K562 (cell line): ENCODE data around the gene FCER2. TPM values are rescaled to one million over a fixed set of nuclear protein-coding genes. Genes with fewer than 3 reads are reported as not detected.

Experiments used
- ATAC-seq: fragments of 200-7000 bp; cut with Tn5 transposase; 3 replicates; pipeline ENCODE4 v1.9.1; 2020; ENCODE audit warnings: moderate library complexity
- BruUV-seq: library from RNA; stranded (reverse); fragments of 400-500 nt; replicated peaks from 2 replicates; lab custom pipeline; 2021; lab: Mats Ljungman, UMichigan
- CTCF ChIA-PET: fragments of 300-600 bp; formaldehyde crosslinking; extraction: SDS; loops from one replicate; lab custom pipeline; 2021; ENCODE audit warnings: low intra/inter-chr PET ratio; lab: Yijun Ruan, JAX
- POLR2A ChIA-PET: fragments of 300-600, 350-650 bp; sonication (Branson Sonifier 250); formaldehyde crosslinking; extraction: SDS; loops from one replicate; lab custom pipeline; 2021; ENCODE audit warnings: antibody characterized with exemption, inconsistent platforms; lab: Yijun Ruan, JAX
- DNase-seq, 4 experiments: peaks; one replicate each; pipeline versions ENCODE4 v3.0.0 to v3.0.0-alpha.2; 2011 to 2018; ENCODE audit warnings: low spot score in 3 of 4, mixed read lengths in 3 of 4; ENCODE audit errors: extremely low read depth in 1 of 4
- FAIRE-seq: peaks from 2 replicates; lab custom pipeline; 2011; peaks lifted over from hg19 to GRCh38; lab: Jason Lieb, UNC
- H2AFZ ChIP-seq: 2 replicates; pipeline ENCODE4 v1.6.0; 2011; ENCODE audit warnings: low read depth, low read length, control low read depth, inconsistent platforms
- H3K27ac ChIP-seq: fragments of 200-600 bp; 3 replicates; pipeline ENCODE4 v1.8.0; 2011; ENCODE audit warnings: low read depth, mild to moderate bottlenecking, control low read depth, inconsistent platforms, low read length, moderate library complexity, mixed read lengths; ENCODE audit errors: extremely low read depth
- H3K27me3 ChIP-seq, 2 experiments: fragments of 300-600 bp in 1 of 2; 2 replicates in 1 of 2; 3 replicates in 1 of 2; pipeline versions ENCODE4 v1.6.0 to v1.8.0; 2011; ENCODE audit warnings: inconsistent platforms in 2 of 2, low read length in 2 of 2, mild to moderate bottlenecking in 1 of 2, mixed read lengths in 1 of 2, moderate library complexity in 1 of 2; ENCODE audit not compliant: control insufficient read depth in 2 of 2, insufficient read depth in 2 of 2
- H3K36me3 ChIP-seq: fragments of 300-600 bp; 3 replicates; pipeline ENCODE4 v1.8.0; 2011; ENCODE audit warnings: mild to moderate bottlenecking, low read length, inconsistent platforms; ENCODE audit not compliant: control insufficient read depth, insufficient read depth
- H3K4me1 ChIP-seq, 2 experiments: fragments of 200-600 bp in 1 of 2; replicated peaks in 1 of 2; 2 replicates in 1 of 2; 3 replicates in 1 of 2; pipeline versions ENCODE4 v1.5.1 to v1.8.0; 2011; ENCODE audit warnings: inconsistent platforms in 2 of 2, low read length in 2 of 2, mild to moderate bottlenecking in 1 of 2, mixed read lengths in 1 of 2, moderate library complexity in 1 of 2; ENCODE audit not compliant: control insufficient read depth in 2 of 2, insufficient read depth in 2 of 2
- H3K4me2 ChIP-seq: 2 replicates; pipeline ENCODE4 v1.6.1; 2011; ENCODE audit warnings: low read length, control low read depth, inconsistent platforms, mixed read lengths; ENCODE audit not compliant: insufficient read depth
- H3K4me3 ChIP-seq: fragments of 200-600 bp; sonication (generic), shearing (Covaris generic); 2 replicates; pipeline ENCODE4 v1.5.1; 2016; ENCODE audit warnings: control low read depth, inconsistent platforms
- H3K79me2 ChIP-seq: fragments of 200-600 bp; 3 replicates; pipeline ENCODE4 v1.8.0; 2011; ENCODE audit warnings: low read length, inconsistent platforms; ENCODE audit not compliant: control insufficient read depth, insufficient read depth
- H3K9ac ChIP-seq, 2 experiments: 2 replicates each; pipeline versions ENCODE4 v1.6.0 to v1.6.1; 2011; ENCODE audit warnings: low read depth in 2 of 2, low read length in 2 of 2, control low read depth in 1 of 2, inconsistent platforms in 1 of 2, mild to moderate bottlenecking in 1 of 2, mixed read lengths in 1 of 2; ENCODE audit not compliant: insufficient read depth in 1 of 2
- H3K9me1 ChIP-seq: one replicate; pipeline ENCODE4 v1.6.0; 2011; ENCODE audit warnings: inconsistent platforms, mild to moderate bottlenecking, low read length, moderate library complexity; ENCODE audit not compliant: control insufficient read depth, insufficient read depth
- H3K9me3 ChIP-seq: replicated peaks from 2 replicates; pipeline ENCODE4 v1.5.1; 2011; ENCODE audit warnings: low read depth, low read length, inconsistent platforms; ENCODE audit not compliant: control insufficient read depth, insufficient read depth
- H4K20me1 ChIP-seq: replicated peaks from 2 replicates; pipeline ENCODE4 v1.6.1; 2011; ENCODE audit warnings: low read length, inconsistent platforms, mixed read lengths; ENCODE audit not compliant: control insufficient read depth, insufficient read depth
- CAMTA2 ChIP-seq: fragments of 250-450 bp; sonication (Bioruptor Pico); conservative IDR thresholded peaks from 2 replicates; pipeline ENCODE4 v1.5.1; 2022
- ELF2 ChIP-seq: fragments of 250-450 bp; sonication (Bioruptor Pico); IDR thresholded peaks from 2 replicates; pipeline ENCODE4 v1.5.0; 2021; ENCODE audit warnings: mild to moderate bottlenecking
- ETV6 ChIP-seq, 3 experiments: fragments of 150-350 bp in 1 of 3; sonication (generic) in 1 of 3; formaldehyde crosslinking in 1 of 3; IDR thresholded peaks; 2 replicates each; pipeline versions ENCODE4 v1.6.1 to v1.8.0; 2014 to 2022; ENCODE audit warnings: borderline replicate concordance in 2 of 3, low read depth in 2 of 3, antibody characterized with exemption in 1 of 3, low read length in 1 of 3, mild to moderate bottlenecking in 1 of 3, missing genetic modification reagents in 1 of 3
- HBP1 ChIP-seq: fragments of 450-650 bp; formaldehyde crosslinking; IDR thresholded peaks from 2 replicates; pipeline ENCODE4 v1.4.0; 2022; ENCODE audit warnings: missing genetic modification characterization
- HNRNPH1 ChIP-seq: fragments of 200-400 bp; formaldehyde crosslinking; optimal IDR thresholded peaks from 2 replicates; pipeline ENCODE3; 2017; ENCODE audit warnings: low read depth, mild to moderate bottlenecking, low read length, moderate library complexity
- TAF1 ChIP-seq: IDR thresholded peaks from 2 replicates; pipeline ENCODE4 v1.6.1; 2011; ENCODE audit warnings: mild to moderate bottlenecking, low read length, moderate library complexity; ENCODE audit not compliant: insufficient read depth, control insufficient read depth, severe bottlenecking; ENCODE audit errors: extremely low read depth
- TEAD4 ChIP-seq, 2 experiments: sonication (generic) in 1 of 2; formaldehyde crosslinking in 1 of 2; IDR thresholded peaks; 2 replicates each; pipeline versions ENCODE4 v1.6.1 to v1.8.0; 2012 to 2022; ENCODE audit warnings: borderline replicate concordance in 1 of 2, inconsistent platforms in 1 of 2, low read length in 1 of 2, mild to moderate bottlenecking in 1 of 2, missing genetic modification reagents in 1 of 2
- TFAP4 ChIP-seq: sonication (generic); formaldehyde crosslinking; IDR thresholded peaks from 2 replicates; pipeline ENCODE4 v1.8.0; 2022; ENCODE audit warnings: missing genetic modification reagents, mild to moderate bottlenecking, moderate library complexity, borderline replicate concordance
- ZBTB8A ChIP-seq: fragments of 450-650 bp; IDR thresholded peaks from 2 replicates; pipeline ENCODE4 v1.6.1; 2018; ENCODE audit warnings: mild to moderate bottlenecking, moderate library complexity; ENCODE audit not compliant: partially characterized antibody
- ZNF143 ChIP-seq: sonication (generic); formaldehyde crosslinking; IDR thresholded peaks from 2 replicates; pipeline ENCODE4 v1.9.0; 2022; ENCODE audit warnings: mild to moderate bottlenecking, missing genetic modification reagents
- ZNF184 ChIP-seq: sonication (generic); formaldehyde crosslinking; IDR thresholded peaks from 2 replicates; pipeline ENCODE4 v1.5.0; 2020; ENCODE audit warnings: missing genetic modification reagents
- ZNF224 ChIP-seq: sonication (generic); formaldehyde crosslinking; IDR thresholded peaks from 2 replicates; pipeline ENCODE4 v1.8.0; 2022; ENCODE audit warnings: mild to moderate bottlenecking, missing genetic modification reagents
- ZNF277 ChIP-seq: fragments of 250-450 bp; sonication (Bioruptor Pico); IDR thresholded peaks from 2 replicates; pipeline ENCODE4 v1.8.0; 2022; ENCODE audit warnings: inconsistent platforms, mild to moderate bottlenecking, moderate library complexity, borderline replicate concordance
- ZNF707 ChIP-seq: fragments of 250-450 bp; sonication (Bioruptor Pico); conservative IDR thresholded peaks from 2 replicates; pipeline ENCODE4 v1.8.0; 2022; ENCODE audit warnings: inconsistent platforms, mild to moderate bottlenecking, moderate library complexity
- ZNF785 ChIP-seq: fragments of 250-450 bp; sonication (Bioruptor Pico); IDR thresholded peaks from 2 replicates; pipeline ENCODE4 v1.4.0; 2020; ENCODE audit warnings: mild to moderate bottlenecking
- WGBS: fragments of 100-300 bp; shearing (Covaris generic); methylation state at CpG from one replicate; pipeline ENCODE4 v1.1.6; 2016; ENCODE audit warnings: low coverage, mixed read lengths; ENCODE audit not compliant: insufficient coverage; ENCODE audit errors: missing lambda C conversion rate; 5-methylcytosine and 5-hydroxymethylcytosine counted together
- in situ Hi-C: fragments of 300-500 bp; cut with MboI; formaldehyde crosslinking; loops from 4 replicates; pipeline ENCODE4 v1.15.0; 2018; ENCODE audit warnings: inconsistent platforms, mixed read lengths
- intact Hi-C: fragments of 100-400 bp; cut with micrococcal nuclease; formaldehyde crosslinking; loops from 2 replicates; pipeline ENCODE4 v1.14.2; 2022
- polyA plus RNA-seq, 8 experiments: library from polyadenylated mRNA; depleted of rRNA in 4 of 8; stranded (reverse) in 5 of 8; unstranded in 3 of 8; fragments of >200 nt; fragmentation: Nextera tagmentation in 2 of 8; fragmentation: Illumina TruSeq in 1 of 8; extraction: Ambion mirVana in 2 of 8; extraction: Trizol in 1 of 8; gene quantifications; 2 replicates each; pipeline versions ENCODE4 v1.2.1 to v1.2.3, GENCODE V29; 2011 to 2014; ENCODE audit warnings: inconsistent platforms in 1 of 8, missing spikeins in 1 of 8
- total RNA-seq, 7 experiments: library from RNA; depleted of rRNA in 6 of 7; stranded (reverse); fragments of >200 nt in 6 of 7; fragmentation: Illumina TruSeq in 2 of 7; extraction: Trizol in 2 of 7; gene quantifications; 2 replicates each; pipeline versions ENCODE4 v1.2.1 to v1.2.3, GENCODE V29; 2011 to 2021; ENCODE audit warnings: low replicate concordance in 1 of 7

Gene FCER2
- total and polyA plus RNA-seq, 9 of the 15 experiments (the other 6 are each of a cell fraction or from before 2014, with no cell fraction given): 0.11 TPM; not detected in 8

- intact Hi-C loops (no loop called here), in situ Hi-C loops (no loop called here)
- no peak overlapping the region for H3K4me2 ChIP-seq
- no peaks in the 10 kb centered on the region for H3K79me2 ChIP-seq
- H3K27me3 ChIP-seq: peaks cover 8 to 40% of the 10 kb centered on the region in 2 experiments; a peak in 4 of 5 replicates
- H3K36me3 ChIP-seq: no peaks in the 10 kb centered on the region
- H3K4me3 ChIP-seq: no peak overlapping the region
- H3K27ac ChIP-seq: no peak overlapping the region
- ChIA-PET CTCF (no interaction called here), POLR2A (interaction anchor here (0.6 to 1.4 kb wide), 3 partner anchors 20 to 614 kb away, joined by 3 read pairs; no protein-coding TSS in a partner anchor)
- no peak overlapping the region for H2AFZ ChIP-seq
- H3K4me1 ChIP-seq: no peaks in the 10 kb centered on the region
- 5% methylated on average over 6 of the region's 6 CpGs for WGBS
- no peak overlapping the region for H3K9ac ChIP-seq
- BruUV-seq: no TSS peak
- H3K9me1 ChIP-seq: no peaks in the 10 kb centered on the region
- no peak for ATAC-seq
- H4K20me1 ChIP-seq: no peaks in the 10 kb centered on the region
- no peak for DNase-seq
- FAIRE-seq: no peak
- no peaks in the 10 kb centered on the region for H3K9me3 ChIP-seq
- no peak for TF ChIP-seq HBP1 (CRISPR knock-in tag)
- TF ChIP-seq ZBTB8A: no peak
- TF ChIP-seq HNRNPH1: no peak
- no peak for TF ChIP-seq ZNF224 (CRISPR knock-in tag)
- TF ChIP-seq ZNF277: no peak
- TF ChIP-seq ZNF143 (CRISPR knock-in tag): no peak
- no peak for TF ChIP-seq CAMTA2 (CRISPR knock-in tag)
- no peak for TF ChIP-seq TFAP4 (CRISPR knock-in tag)
- no peak for TF ChIP-seq ETV6 (IDR thresholded peaks at IDR 0.05; ENCODE audit: borderline replicate concordance in 1 of 2, low read depth in 2 of 2, low read length in 1 of 2)
- TF ChIP-seq ETV6 (CRISPR knock-in tag; IDR thresholded peaks at IDR 0.05; ENCODE audit: borderline replicate concordance): no peak
- no peak for TF ChIP-seq ZNF707 (CRISPR knock-in tag)
- no peak for TF ChIP-seq TAF1
- no peak for TF ChIP-seq TEAD4 (IDR thresholded peaks at IDR 0.05; ENCODE audit: low read length)
- TF ChIP-seq TEAD4 (CRISPR knock-in tag; IDR thresholded peaks at IDR 0.05; ENCODE audit: borderline replicate concordance): no peak
- TF ChIP-seq ZNF184 (CRISPR knock-in tag): no peak
- no peak for TF ChIP-seq ZNF785
- TF ChIP-seq ELF2: no peak
These were observed 18.4 kb upstream of the FCER2 start for GRCh38 chr19:7720351-7720750.
